NCI-H460 (cell line): ENCODE measurements around the gene KRTAP10-7. TPM values are rescaled to one million over a fixed set of nuclear protein-coding genes. Genes with fewer than 3 reads are reported as not detected.
"Not testable (repeated sequence)": the region's sequence is repeated elsewhere in the genome, so short reads cannot be mapped to it uniquely, and the experiment has no call there.

Experiments
- DNase-seq: peaks from one replicate; pipeline ENCODE4 v3.0.0-alpha.2; 2016; ENCODE audit warnings: low read depth; ENCODE audit errors: extremely low read depth
- total RNA-seq: library from RNA; depleted of rRNA; stranded (reverse); fragments of >200 nt; shearing (Covaris generic); gene quantifications from 2 replicates; pipeline ENCODE4 v1.2.3, GENCODE V29; 2014

KRTAP10-7 gene
- total RNA-seq, 1 experiment from 2014 or later: not detected

DNA sequence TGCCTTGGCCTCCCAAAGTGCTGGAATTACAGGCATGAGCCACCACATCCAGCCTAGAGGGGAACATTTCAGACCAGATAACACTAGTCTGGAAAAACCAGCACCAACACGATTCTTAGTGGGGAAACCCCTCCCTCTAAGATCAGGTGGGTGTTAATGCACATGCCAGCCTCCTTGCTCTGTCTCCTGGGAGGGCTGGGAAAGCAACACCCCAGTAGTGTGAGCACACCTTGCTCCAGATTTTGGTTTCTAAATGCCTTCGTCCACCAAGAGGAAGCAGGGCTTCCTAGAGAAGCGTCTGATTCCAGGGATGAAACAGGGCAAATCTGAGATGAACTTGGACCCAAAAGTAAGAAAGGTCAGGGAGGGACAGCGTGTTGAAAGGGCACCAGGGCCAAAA is 29.1 kb upstream of the KRTAP10-7 start:
- no peak for DNase-seq

DNA sequence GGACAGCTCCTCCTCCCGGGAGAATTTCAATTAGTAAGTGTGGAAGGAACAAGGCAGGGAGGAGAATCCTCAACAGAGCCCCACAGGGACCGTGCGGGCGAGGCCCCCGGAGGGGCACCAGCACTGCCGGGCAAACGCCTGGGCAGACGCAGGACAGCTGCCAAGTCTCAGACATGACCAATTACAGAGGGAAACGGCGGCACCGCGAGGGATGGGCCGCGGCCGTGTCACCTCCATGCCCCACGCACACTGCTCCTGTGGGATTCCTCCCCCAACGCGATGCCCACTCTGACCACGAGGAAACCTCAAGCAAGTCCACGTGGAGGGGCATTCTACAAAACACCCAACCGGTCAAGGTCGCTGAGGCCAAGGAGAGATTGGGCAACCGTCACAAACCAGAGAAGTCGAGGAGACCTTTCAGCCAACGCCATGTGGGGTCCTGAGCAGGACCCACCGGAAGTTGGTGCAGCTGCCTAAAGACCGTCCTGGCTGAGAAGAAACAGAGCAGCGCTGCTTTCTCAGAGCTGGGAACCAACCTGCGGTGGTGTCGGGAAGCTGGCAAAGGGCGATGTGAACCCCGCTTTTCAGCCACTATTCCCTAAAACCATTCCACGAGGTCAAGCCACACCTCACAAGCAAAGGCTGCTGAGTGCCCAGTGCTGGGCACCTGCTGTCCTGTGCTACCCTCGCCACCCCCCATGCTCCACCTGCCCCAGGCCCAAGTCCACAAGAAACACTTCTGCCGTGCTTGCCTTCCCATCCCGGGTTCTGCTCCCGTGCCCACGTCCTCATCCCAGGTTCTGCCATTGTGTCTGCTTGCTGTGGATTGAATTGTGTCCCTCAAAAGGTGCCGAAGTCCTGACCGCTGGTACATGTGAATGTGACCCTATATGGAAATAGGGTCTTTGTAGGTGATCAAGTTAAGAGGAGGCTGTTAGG is 28.3 kb upstream of the KRTAP10-7 start:
- DNase-seq: no peak

DNA sequence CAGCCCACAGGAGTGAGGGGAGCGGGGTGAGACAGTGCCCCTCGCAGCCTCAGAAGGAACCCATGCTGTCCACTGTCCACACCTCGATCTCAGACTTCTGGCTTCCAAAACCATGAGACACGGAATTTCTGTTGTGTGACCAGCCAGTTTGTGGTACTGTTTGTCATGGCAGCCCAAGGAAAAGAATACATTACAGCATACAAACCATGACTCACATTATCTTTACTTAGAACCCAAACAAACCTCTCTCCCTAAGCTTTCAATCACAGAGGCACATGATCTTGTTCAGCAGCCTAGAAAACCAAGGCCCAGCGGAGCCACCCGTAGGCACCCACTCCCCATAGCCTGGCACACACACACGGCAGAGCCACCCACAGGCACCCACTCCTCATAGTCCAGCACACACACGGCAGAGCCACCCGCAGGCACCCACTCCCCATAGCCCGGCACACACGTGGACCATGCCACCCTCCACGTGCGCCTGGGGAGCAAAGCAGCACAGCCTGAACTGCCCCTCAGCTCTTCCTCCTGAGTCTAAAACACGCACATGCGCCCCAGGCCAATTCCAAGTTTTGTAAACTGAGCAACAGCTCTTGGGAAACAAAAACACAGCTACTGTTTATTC is 27.3 kb upstream of the KRTAP10-7 start:
- no peak for DNase-seq

GRCh38 chr21:44573630-44574456 is 26.6 kb upstream of the KRTAP10-7 start, which contains the start of gene KRTAP10-4:
TSS of gene KRTAP10-4 (plus strand) at chr21:44573729. CDS start at chr21:44573759, 30 bp downstream.
- DNase-seq: not testable (repeated sequence)

DNA sequence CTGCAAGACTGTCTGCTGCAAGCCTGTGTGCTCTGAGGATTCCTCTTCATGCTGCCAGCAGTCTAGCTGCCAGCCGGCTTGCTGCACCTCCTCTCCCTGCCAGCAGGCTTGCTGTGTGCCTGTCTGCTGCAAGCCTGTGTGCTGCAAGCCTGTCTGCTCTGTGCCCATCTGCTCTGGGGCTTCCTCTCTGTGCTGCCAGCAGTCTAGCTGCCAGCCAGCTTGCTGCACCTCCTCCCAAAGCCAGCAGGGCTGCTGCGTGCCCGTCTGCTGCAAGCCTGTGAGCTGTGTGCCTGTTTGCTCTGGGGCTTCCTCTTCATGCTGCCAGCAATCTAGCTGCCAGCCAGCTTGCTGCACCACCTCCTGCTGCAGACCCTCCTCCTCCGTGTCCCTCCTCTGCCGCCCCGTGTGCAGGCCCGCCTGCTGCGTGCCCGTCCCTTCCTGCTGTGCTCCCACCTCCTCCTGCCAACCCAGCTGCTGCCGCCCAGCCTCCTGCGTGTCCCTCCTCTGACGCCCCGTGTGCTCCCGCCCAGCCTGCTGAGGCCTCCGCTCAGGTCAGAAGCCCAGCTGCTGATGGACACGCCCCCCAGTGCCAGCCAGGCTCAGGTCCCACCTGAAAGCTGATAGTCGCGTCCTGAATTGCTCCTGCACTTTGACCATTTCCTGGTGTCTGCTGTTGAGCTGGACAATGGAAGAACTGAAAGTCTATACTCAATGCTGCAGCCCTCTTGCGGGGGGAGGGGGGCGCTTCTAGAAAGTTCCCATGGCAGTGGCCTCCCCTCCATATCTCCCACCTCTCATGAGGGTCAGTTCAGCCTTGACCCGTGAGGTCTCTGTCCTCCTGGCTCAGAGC is 25.7 kb upstream of the KRTAP10-7 start:
- no peak for DNase-seq

- no peak for DNase-seq
These were observed 24.9 kb upstream of the KRTAP10-7 start for GRCh38 chr21:44575307-44576024.

- DNase-seq: no peak
These were observed 24.4 kb upstream of the KRTAP10-7 start for GRCh38 chr21:44576025-44576420.

DNA sequence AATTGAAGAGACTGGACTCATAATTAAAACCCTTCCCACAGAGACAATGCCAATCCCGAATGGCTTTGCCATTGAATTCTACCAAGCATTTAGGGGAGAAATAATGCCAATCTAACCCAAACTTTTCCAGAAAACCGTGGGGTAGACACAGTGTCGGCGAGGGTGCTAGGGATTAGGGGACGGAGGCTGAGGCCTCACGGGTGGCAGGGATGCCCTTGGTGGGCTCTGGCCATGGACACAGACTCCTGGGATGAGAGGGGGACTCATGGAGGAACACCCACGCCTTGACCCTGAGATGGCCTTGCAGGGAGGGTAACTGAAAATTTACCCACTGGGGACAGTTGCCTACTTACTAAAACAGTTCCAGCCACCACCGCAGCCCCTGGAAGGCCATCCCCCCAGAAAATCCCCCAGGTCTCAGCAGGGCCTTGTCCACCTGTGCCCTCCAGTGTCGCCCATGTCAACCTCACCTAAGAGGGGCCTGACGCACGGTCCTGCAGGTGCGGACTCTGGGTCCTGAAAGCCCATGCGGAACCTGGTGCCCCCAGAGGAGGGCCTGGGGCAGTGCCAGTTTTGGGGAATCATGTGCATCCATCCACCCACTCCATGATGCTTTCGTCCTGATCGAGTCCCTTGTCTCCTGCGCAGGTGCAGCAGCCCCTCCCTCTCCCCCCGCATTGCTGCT is 21.9 kb upstream of the KRTAP10-7 start:
- no peak for DNase-seq

- no peak for DNase-seq
These were observed 21.2 kb upstream of the KRTAP10-7 start for GRCh38 chr21:44579056-44579832.

DNA sequence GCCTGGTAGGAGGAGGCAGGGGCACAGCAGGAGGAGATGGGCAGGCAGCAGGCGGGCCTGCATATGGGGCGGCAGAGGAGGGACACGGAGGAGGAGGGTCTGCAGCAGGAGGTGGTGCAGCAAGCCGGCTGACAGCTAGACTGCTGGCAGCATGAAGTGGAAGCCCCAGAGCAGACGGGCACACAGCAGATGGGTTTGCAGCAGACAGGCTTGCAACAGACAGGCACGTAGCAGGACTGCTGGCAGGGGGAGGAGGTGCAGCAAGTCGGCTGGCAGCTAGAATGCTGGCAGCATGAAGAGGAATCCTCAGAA is 20.6 kb upstream of the KRTAP10-7 start:
- DNase-seq: no peak

- DNase-seq: not testable (repeated sequence)
These were observed 20.1 kb upstream of the KRTAP10-7 start, which contains the start of gene KRTAP10-5 for GRCh38 chr21:44580231-44580821. TSS of gene KRTAP10-5 (minus strand) at chr21:44580604. CDS start at chr21:44580578, 26 bp downstream.

- no peak for DNase-seq
These were observed 19.2 kb upstream of the KRTAP10-7 start for GRCh38 chr21:44581158-44581557.

DNA sequence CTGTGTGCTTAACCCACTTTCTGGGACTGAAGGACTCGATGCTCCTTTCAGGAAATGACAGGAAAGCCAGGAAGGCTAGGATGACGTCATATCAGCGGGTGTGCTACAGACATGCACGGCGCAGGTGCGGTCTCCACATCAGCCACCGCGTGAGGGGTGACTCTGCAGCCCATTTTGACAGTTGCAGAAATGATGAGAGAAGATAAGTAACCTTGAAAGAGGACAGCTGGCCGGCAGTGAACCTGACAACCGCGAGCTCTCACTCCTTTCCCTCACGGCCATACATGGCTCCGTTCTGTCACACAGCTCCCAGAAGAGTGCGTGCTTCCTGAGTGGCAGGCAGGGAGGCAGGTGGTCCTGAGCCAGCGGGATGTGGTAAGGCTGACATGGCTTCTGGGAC is 18.3 kb upstream of the KRTAP10-7 start:
- no peak for DNase-seq

DNA sequence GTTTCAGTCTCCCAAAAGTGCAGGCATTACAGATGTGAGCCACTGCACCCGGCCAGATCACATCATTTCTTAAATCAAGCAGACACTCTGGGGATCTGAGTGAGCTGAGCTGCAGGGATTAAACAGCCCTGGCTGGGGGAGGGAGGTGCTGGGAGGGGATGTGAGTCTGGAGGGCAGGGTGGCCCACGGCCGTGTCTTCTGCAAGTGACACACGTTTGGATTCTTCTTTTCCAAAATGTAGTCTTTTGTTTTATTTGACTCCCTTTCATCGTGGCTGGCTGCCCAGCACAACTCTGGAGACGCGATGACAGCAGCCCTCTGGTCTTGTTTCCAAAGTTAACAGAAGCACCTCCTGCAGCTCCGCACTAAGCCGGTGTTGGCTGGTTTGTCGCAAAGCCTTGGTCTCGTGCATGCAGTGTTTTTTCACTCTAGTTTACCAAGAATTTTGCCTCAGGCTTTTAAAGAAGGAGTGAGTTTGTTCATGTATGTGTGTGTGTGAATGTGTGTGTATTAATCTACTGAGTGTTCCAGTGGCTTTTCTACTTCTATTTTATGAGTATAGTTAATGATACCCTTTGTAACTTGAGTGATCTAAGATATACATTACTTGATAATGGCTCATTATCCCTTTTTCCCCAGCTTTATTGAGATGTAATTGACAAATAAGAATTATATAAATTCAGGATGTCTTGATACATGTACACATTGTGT is 17.2 kb upstream of the KRTAP10-7 start:
- DNase-seq: no peak

GRCh38 chr21:44583800-44584147 is 16.6 kb upstream of the KRTAP10-7 start:
- no peak for DNase-seq

GRCh38 chr21:44585892-44586291 is 14.5 kb upstream of the KRTAP10-7 start:
- DNase-seq: no peak

- no peak for DNase-seq
These were observed 11.3 kb upstream of the KRTAP10-7 start for GRCh38 chr21:44589094-44589493.
